OCI-LY1 (cell line): ENCODE measurements around the gene KCNH3.

Source experiments
- CTCF ChIP-seq: fragments of 200-600 bp; sonication (generic), shearing (Covaris generic); IDR thresholded peaks from 2 replicates; pipeline ENCODE4 v1.5.1; 2017; ENCODE audit warnings: mild to moderate bottlenecking, antibody characterized with exemption, low read length, moderate library complexity, mixed read lengths
- EZH2 ChIP-seq: fragments of 200-600 bp; sonication (generic), shearing (Covaris generic); IDR thresholded peaks from 2 replicates; pipeline ENCODE4 v1.8.0; 2017; ENCODE audit warnings: borderline replicate concordance, mixed run types, mild to moderate bottlenecking, antibody characterized with exemption, low read length, moderate library complexity, mixed read lengths

- no peak for TF ChIP-seq CTCF
- no peak for TF ChIP-seq EZH2
Measured at GRCh38 chr12:49527361-49528130, 11.3 kb upstream of the KCNH3 start.
